Peyer's patch (tissue), 4 donors: ENCODE data around the gene DPH7. TPM values are rescaled to one million over a fixed set of nuclear protein-coding genes. Genes with fewer than 3 reads are reported as not detected.
"Not testable (repeated sequence)": the region's sequence is repeated elsewhere in the genome, so short reads cannot be mapped to it uniquely, and the experiment has no call there.

Experiments used
- DNase-seq, 3 donors: peaks; one replicate each; pipeline ENCODE4 v3.0.0-alpha.2; 2017 to 2019
- H3K27ac ChIP-seq, 4 donors: fragments of 200-600 bp; sonication (generic); one replicate each; pipeline ENCODE4 v1.5.1; 2016 to 2019
- H3K27me3 ChIP-seq, 2 donors: fragments of 200-600 bp; sonication (generic); one replicate each; pipeline ENCODE4 v1.5.1; 2019
- H3K36me3 ChIP-seq, 3 donors: fragments of 200-600 bp; sonication (generic); one replicate each; pipeline ENCODE4 v1.5.1; 2016 to 2019
- H3K4me1 ChIP-seq, 4 donors: fragments of 200-600 bp; sonication (generic); one replicate each; pipeline ENCODE4 v1.5.1; 2016 to 2019
- H3K4me3 ChIP-seq, 4 donors: fragments of 200-600 bp; sonication (generic); 1 replicate in 3 of 4; 2 replicates in 1 of 4; pipeline ENCODE4 v1.5.1; 2016 to 2019; ENCODE audit warnings: mild to moderate bottlenecking in 1 of 4
- H3K9me3 ChIP-seq, 4 donors: fragments of 200-600 bp; sonication (generic); one replicate each; pipeline ENCODE4 v1.5.1; 2016 to 2019; ENCODE audit warnings: mild to moderate bottlenecking in 1 of 4
- POLR2A ChIP-seq, 2 donors: fragments of 450-650 bp; IDR thresholded peaks; one replicate each; pipeline ENCODE4 v1.5.1; 2017; ENCODE audit warnings: antibody characterized with exemption in 2 of 2, mild to moderate bottlenecking in 2 of 2, moderate library complexity in 2 of 2
- total RNA-seq, 4 donors: library from RNA; depleted of rRNA; stranded (reverse); fragments of >200 nt; gene quantifications; one replicate each; pipeline ENCODE4 v1.1.0, GENCODE V29; 2016
- TF ChIP-seq, protein P1 (sequence below), 6 experiments: fragments of 450-650 bp in 4 of 6; fragments of 200-600 bp in 2 of 6; sonication (generic) in 1 of 6; IDR thresholded peaks; one replicate each; pipeline ENCODE4 v1.5.1; 2017 to 2019; ENCODE audit warnings: antibody characterized with exemption in 6 of 6, mild to moderate bottlenecking in 3 of 6, moderate library complexity in 1 of 6

DPH7 gene
- total RNA-seq, 4 donors from 2014 or later, result 21.9 to 52.5 (median 44.5) TPM

DNA sequence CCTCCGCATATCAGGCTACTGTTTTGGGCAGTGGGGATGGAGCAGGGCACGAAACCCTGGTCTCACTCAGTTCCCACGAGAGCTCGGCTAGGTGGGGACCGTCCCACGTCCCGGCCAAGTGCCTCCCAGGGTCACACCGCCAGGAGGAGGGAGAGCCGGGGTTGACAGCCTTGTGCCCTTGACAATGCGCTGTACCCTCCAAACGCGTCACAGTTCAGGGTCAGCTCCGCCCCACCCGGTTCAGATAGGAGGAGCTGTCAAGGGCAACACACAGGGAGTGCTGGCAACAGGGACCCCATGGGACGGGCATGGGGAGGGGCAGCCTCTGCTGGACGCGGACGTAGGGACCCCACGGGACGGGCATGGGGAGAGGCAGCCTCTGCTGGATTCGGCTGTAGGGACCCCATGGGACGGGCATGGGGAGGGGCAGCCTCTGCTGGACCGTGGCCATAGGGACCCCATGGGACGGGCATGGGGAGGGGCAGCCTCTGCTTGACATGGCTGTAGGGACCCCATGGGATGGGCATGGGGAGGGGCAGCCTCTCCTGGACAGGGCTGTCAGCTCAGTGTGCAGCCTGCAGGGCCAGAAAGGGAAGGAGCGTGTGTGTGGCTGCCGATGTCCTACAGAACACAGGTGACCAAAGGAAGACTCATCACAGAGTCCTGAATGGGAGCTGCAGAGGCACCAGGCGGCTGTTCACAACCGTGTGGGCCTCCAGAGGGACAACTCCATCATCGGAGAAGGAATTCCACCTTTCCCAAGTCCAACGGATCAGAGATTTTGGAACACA is 57.9 kb downstream of the DPH7 start:
- no peak for TF ChIP-seq POLR2A (IDR thresholded peaks at IDR 0.05)
- TF ChIP-seq, protein P1, sequence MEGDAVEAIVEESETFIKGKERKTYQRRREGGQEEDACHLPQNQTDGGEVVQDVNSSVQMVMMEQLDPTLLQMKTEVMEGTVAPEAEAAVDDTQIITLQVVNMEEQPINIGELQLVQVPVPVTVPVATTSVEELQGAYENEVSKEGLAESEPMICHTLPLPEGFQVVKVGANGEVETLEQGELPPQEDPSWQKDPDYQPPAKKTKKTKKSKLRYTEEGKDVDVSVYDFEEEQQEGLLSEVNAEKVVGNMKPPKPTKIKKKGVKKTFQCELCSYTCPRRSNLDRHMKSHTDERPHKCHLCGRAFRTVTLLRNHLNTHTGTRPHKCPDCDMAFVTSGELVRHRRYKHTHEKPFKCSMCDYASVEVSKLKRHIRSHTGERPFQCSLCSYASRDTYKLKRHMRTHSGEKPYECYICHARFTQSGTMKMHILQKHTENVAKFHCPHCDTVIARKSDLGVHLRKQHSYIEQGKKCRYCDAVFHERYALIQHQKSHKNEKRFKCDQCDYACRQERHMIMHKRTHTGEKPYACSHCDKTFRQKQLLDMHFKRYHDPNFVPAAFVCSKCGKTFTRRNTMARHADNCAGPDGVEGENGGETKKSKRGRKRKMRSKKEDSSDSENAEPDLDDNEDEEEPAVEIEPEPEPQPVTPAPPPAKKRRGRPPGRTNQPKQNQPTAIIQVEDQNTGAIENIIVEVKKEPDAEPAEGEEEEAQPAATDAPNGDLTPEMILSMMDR (IDR thresholded peaks at IDR 0.05), result no peak
- no peaks in the 10 kb centered on the region for H3K4me1 ChIP-seq
- no peak overlapping the region for H3K4me3 ChIP-seq
- H3K9me3 ChIP-seq, result no peaks in the 10 kb centered on the region
- DNase-seq, result no peak
- no peaks in the 10 kb centered on the region for H3K36me3 ChIP-seq
- no peak overlapping the region for H3K27ac ChIP-seq
- H3K27me3 ChIP-seq, result no peaks in the 10 kb centered on the region

DNA sequence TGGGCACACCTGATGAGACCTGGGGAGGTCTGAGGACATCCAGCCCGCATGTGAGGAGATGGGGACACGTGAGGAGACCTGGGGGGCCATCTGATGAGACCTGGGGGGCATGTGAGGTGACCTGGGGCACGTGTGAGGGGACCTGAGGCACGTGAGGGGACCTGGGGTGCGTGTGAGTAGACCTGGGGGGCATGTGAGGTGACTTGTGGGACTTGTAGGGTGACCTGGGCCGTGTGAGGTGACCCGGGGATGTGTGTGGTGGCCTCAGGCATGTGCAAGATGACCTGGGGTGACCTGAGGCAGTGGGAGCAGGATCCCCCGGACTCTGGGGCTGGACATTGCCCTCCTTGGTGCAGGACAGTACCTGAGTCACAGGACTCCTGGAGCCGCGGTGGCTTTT is 59.2 kb downstream of the DPH7 start:
- Histone ChIP-seq H3K36me3 (no peaks in the 10 kb centered on the region), H3K4me3 (no peak overlapping the region), H3K27me3 (no peaks in the 10 kb centered on the region), H3K27ac (no peak overlapping the region), H3K4me1 (no peaks in the 10 kb centered on the region), H3K9me3 (no peaks in the 10 kb centered on the region)
- no peak for TF ChIP-seq POLR2A (IDR thresholded peaks at IDR 0.05)
- TF ChIP-seq, protein P1 (IDR thresholded peaks at IDR 0.05), result no peak
- DNase-seq, result no peak

DNA sequence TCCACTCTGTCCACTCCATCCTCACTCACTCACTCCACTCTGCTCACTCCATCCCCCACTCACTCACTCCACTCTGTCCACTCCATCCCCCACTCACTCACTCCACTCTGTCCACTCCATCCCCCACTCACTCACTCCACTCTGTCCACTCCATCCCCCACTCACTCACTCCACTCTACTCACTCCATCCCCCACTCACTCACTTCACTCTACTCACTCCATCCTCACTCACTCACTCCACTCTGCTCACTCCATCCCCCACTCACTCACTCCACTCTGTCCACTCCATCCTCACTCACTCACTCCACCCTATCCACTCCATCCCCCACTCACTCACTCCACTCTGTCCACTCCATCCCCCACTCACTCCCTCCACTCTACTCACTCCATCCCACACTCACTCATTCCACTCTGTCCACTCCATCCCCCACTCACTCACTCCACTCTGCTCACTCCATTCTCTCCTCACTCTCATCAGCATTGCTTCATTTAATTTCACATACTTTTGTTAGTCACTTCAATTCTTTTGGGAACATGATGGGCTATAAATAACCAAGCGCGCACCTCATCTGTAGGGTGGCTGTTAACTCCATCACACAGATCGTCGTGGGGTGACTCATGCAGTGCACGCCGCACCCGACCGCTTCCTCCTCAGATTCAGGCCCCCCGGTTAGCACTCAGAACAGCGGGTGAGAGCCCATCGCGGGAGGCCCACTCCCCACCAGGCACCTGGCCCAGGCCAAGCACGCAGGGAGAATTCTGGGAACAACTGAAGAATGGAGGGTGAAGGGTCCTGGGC is 59.9 kb downstream of the DPH7 start:
- not testable (repeated sequence) for H3K4me3 ChIP-seq, H3K36me3 ChIP-seq, H3K27me3 ChIP-seq, H3K4me1 ChIP-seq, H3K27ac ChIP-seq, DNase-seq, H3K9me3 ChIP-seq

DNA sequence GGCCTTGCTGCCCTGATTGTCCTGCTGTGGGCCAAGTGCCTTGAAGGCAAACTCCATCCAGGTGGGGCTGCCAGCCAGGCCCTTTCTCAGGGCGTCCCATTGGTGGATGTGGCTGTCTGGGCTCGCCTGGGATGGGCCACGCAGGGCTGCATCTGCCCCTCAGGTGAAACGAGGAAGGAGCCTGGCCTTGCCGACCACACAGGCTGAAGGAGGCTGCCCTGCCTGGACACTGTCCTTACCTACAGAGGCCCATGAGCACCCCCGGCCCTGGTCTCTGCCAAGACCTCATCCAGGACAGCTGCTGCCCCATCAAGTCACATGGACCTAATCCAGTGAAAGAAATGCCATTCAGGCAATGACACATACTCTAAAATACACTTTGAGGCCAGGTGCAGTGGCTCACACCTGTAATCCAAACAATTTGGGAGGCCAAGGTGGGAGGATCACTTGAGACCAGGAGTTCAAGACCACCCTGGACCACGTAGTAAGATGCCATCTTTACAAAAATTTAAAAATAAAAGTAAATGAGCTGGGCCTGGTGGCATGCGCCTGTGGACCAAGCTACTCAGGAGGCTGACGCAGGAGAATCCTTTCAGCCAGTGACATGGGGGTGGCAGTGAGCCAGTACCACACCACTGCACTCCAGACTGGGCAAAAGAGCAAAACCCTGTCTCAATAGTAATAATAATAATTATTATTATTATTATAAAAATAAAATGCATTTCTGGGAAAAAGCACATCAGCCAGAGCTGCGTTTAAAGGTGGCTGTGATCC is 62.4 kb downstream of the DPH7 start:
- Histone ChIP-seq H3K4me3 (no peak overlapping the region), H3K9me3 (no peaks in the 10 kb centered on the region), H3K36me3 (no peaks in the 10 kb centered on the region), H3K4me1 (no peaks in the 10 kb centered on the region), H3K27ac (no peak overlapping the region), H3K27me3 (no peaks in the 10 kb centered on the region)
- no peak for TF ChIP-seq POLR2A (IDR thresholded peaks at IDR 0.05)
- TF ChIP-seq, protein P1 (IDR thresholded peaks at IDR 0.05), result no peak
- no peak for DNase-seq

DNA sequence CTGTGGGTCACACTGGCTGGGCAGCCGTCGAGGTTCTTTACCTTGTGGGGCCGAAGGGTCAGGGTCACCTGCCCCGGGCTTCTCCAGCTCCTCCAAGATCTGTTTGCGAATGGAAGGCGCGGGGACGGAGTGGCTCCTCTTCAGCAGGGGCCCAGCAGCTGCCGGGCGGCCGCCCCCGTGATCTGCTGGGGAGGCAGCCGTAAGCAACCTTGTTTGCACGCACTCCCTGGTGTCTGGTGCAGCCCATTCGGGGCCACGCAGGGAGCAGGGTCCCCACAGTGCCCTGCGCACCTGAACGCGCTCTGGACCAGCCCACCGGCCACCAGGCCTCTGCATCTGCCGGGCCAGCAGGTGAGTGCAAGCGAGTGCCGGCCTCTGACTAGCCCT is 63.4 kb downstream of the DPH7 start:
- DNase-seq, result no peak
- no peak overlapping the region for H3K4me3 ChIP-seq

More for the DNA sequence above, 63.4 kb downstream of the DPH7 start:
- H3K4me1 ChIP-seq, result no peaks in the 10 kb centered on the region
- no peaks in the 10 kb centered on the region for H3K9me3 ChIP-seq
- no peaks in the 10 kb centered on the region for H3K27me3 ChIP-seq
- no peaks in the 10 kb centered on the region for H3K36me3 ChIP-seq
- TF ChIP-seq POLR2A (IDR thresholded peaks at IDR 0.05), result no peak
- TF ChIP-seq, protein P1 (IDR thresholded peaks at IDR 0.05), result no peak
- H3K27ac ChIP-seq, result no peak overlapping the region
